Spleen (tissue), 11 donors: ENCODE measurements around the gene PSMB2. TPM values are rescaled to one million over a fixed set of nuclear protein-coding genes. Genes with fewer than 3 reads are reported as not detected.

Source experiments
- DNase-seq: peaks from one replicate; pipeline ENCODE4 v3.0.0-alpha.2; 2020
- H3K27ac ChIP-seq, 8 donors: fragments of 200-600 bp; sonication (generic) in 7 of 8; 1 replicate in 4 of 8; 2 replicates in 4 of 8; pipeline versions ENCODE4 v1.5.0 to v1.8.0; 2016 to 2021; ENCODE audit warnings: inconsistent platforms in 4 of 8, mild to moderate bottlenecking in 4 of 8, moderate library complexity in 1 of 8
- H3K27me3 ChIP-seq, 7 donors: fragments of 200-600 bp; sonication (generic) in 6 of 7; replicated peaks in 1 of 7; 1 replicate in 4 of 7; 2 replicates in 3 of 7; pipeline versions ENCODE4 v1.5.0 to v1.8.0; 2016 to 2021; ENCODE audit warnings: inconsistent platforms in 3 of 7, mild to moderate bottlenecking in 1 of 7
- H3K36me3 ChIP-seq, 6 donors: fragments of 200-600 bp; sonication (generic) in 5 of 6; 1 replicate in 4 of 6; 2 replicates in 2 of 6; pipeline versions ENCODE4 v1.5.0 to v1.8.0; 2016 to 2021; ENCODE audit warnings: inconsistent platforms in 2 of 6
- H3K4me1 ChIP-seq, 6 donors: fragments of 200-600 bp; sonication (generic) in 5 of 6; 1 replicate in 3 of 6; 2 replicates in 3 of 6; pipeline versions ENCODE4 v1.5.0 to v1.8.0; 2016 to 2021; ENCODE audit warnings: inconsistent platforms in 3 of 6
- H3K4me3 ChIP-seq, 8 donors: fragments of 200-600 bp; sonication (generic) in 7 of 8; 1 replicate in 4 of 8; 2 replicates in 4 of 8; pipeline versions ENCODE4 v1.5.0 to v1.8.0; 2016 to 2021; ENCODE audit warnings: inconsistent platforms in 4 of 8, mild to moderate bottlenecking in 4 of 8, moderate library complexity in 2 of 8
- H3K9me3 ChIP-seq, 8 donors: fragments of 200-600 bp; sonication (generic) in 7 of 8; 1 replicate in 4 of 8; 2 replicates in 4 of 8; pipeline versions ENCODE4 v1.5.0 to v1.8.0; 2016 to 2021; ENCODE audit warnings: inconsistent platforms in 4 of 8
- POLR2A ChIP-seq, 3 donors: fragments of 450-650 bp; IDR thresholded peaks; one replicate each; pipeline ENCODE4 v1.5.1; 2017; ENCODE audit warnings: antibody characterized with exemption in 3 of 3, mild to moderate bottlenecking in 1 of 3
- POLR2AphosphoS5 ChIP-seq, 3 donors: sonication (generic); formaldehyde crosslinking; IDR thresholded peaks; one replicate each; pipeline ENCODE4 v1.5.1; 2017; ENCODE audit warnings: antibody characterized with exemption in 3 of 3
- WGBS, 5 donors: extraction: QIAGEN DNeasy Blood & Tissue Kit in 3 of 5; methylation state at CpG; one replicate each; pipeline versions ENCODE4 v1.1.5 to v1.1.7; 2013 to 2018; 5-methylcytosine and 5-hydroxymethylcytosine counted together
- intact Hi-C: fragments of 100-400 bp; cut with DNase I; formaldehyde crosslinking; loops from one replicate; pipeline ENCODE4 v1.15.0; 2023; ENCODE audit warnings: low total_unique reads
- polyA plus RNA-seq, 3 donors: library from polyadenylated mRNA; stranded (reverse); fragments of 200-250 nt; gene quantifications; one replicate each; pipeline ENCODE4 v1.2.1, GENCODE V29; 2013
- total RNA-seq, 7 donors: library from RNA; depleted of rRNA in 3 of 7; stranded (reverse); fragments of >200 nt in 3 of 7; fragmentation: NEBNext Ultra II Directional in 4 of 7; extraction: Animal tissue kit (Norgen Biotek cat#: 25700) in 4 of 7; gene quantifications; one replicate each; pipeline versions ENCODE4 v1.1.0 to v1.2.1, GENCODE V29; 2016 to 2021
- TF ChIP-seq, protein P1 (sequence below), 11 experiments: fragments of 200-600 bp in 7 of 11; fragments of 450-650 bp in 4 of 11; sonication (generic) in 4 of 11; IDR thresholded peaks in 8 of 11; conservative IDR thresholded peaks in 3 of 11; 1 replicate in 7 of 11; 2 replicates in 4 of 11; pipeline versions ENCODE4 v1.4.0 to v1.8.0; 2016 to 2021; ENCODE audit warnings: antibody characterized with exemption in 11 of 11, inconsistent platforms in 4 of 11, mild to moderate bottlenecking in 1 of 11
- donor health status: healthy with polysubstance abuse.
- donor health status: DM: no; HTN: no; CAD: no; lungs with moderate emphysema.
- donor health status: DM: no; HTN: no; CAD: no.
- donor health status: Bipolar disorder and iron deficiency.
- donor health status: healthy.
- donor health status: DM: no; HTN: no; CAD: no.
- donor health status: DM: yes; HTN: yes; CAD: no.

Gene PSMB2
- total and polyA plus RNA-seq, 10 donors, result 20.7 to 49.2 (median 45.1) TPM

- no peak overlapping the region for H3K4me3 ChIP-seq
- TF ChIP-seq POLR2A (IDR thresholded peaks at IDR 0.05) (no peak), POLR2AphosphoS5 (IDR thresholded peaks at IDR 0.05) (no peak)
- TF ChIP-seq, protein P1, sequence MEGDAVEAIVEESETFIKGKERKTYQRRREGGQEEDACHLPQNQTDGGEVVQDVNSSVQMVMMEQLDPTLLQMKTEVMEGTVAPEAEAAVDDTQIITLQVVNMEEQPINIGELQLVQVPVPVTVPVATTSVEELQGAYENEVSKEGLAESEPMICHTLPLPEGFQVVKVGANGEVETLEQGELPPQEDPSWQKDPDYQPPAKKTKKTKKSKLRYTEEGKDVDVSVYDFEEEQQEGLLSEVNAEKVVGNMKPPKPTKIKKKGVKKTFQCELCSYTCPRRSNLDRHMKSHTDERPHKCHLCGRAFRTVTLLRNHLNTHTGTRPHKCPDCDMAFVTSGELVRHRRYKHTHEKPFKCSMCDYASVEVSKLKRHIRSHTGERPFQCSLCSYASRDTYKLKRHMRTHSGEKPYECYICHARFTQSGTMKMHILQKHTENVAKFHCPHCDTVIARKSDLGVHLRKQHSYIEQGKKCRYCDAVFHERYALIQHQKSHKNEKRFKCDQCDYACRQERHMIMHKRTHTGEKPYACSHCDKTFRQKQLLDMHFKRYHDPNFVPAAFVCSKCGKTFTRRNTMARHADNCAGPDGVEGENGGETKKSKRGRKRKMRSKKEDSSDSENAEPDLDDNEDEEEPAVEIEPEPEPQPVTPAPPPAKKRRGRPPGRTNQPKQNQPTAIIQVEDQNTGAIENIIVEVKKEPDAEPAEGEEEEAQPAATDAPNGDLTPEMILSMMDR (IDR thresholded peaks at IDR 0.05 in 8 of 11, conservative IDR thresholded peaks at IDR 0.05 in 3 of 11), result no peak
- 33 to 62% (median 39%) methylated on average over 1 of the region's 1 CpG for WGBS, 5 donors
- H3K36me3 ChIP-seq, result no peaks in the 10 kb centered on the region
- H3K9me3 ChIP-seq, result no peaks in the 10 kb centered on the region
- H3K4me1 ChIP-seq, result no peaks in the 10 kb centered on the region
- H3K27ac ChIP-seq, result no peak overlapping the region
- no peak for DNase-seq
- intact Hi-C loops, result no loop called here
- H3K27me3 ChIP-seq, result no peaks in the 10 kb centered on the region
These were observed 13.9 kb upstream of the PSMB2 start for GRCh38 chr1:35655196-35655595.

GRCh38 chr1:35650416-35650815 is 9.1 kb upstream of the PSMB2 start:
- TF ChIP-seq POLR2A (IDR thresholded peaks at IDR 0.05) (no peak), POLR2AphosphoS5 (IDR thresholded peaks at IDR 0.05) (no peak)
- TF ChIP-seq, protein P1 (IDR thresholded peaks at IDR 0.05 in 8 of 11, conservative IDR thresholded peaks at IDR 0.05 in 3 of 11), result no peak
- Histone ChIP-seq H3K27me3 (peaks cover 0 to 16% (median 0%) of the 10 kb centered on the region in 7 donors), H3K4me1 (no peaks in the 10 kb centered on the region), H3K27ac (no peak overlapping the region), H3K36me3 (no peaks in the 10 kb centered on the region), H3K4me3 (no peak overlapping the region), H3K9me3 (no peaks in the 10 kb centered on the region)
- intact Hi-C loops, result no loop called here
- DNase-seq, result no peak
- WGBS, 5 donors, result 67 to 88% (median 79%) methylated on average over 3 of the region's 3 CpGs

DNA sequence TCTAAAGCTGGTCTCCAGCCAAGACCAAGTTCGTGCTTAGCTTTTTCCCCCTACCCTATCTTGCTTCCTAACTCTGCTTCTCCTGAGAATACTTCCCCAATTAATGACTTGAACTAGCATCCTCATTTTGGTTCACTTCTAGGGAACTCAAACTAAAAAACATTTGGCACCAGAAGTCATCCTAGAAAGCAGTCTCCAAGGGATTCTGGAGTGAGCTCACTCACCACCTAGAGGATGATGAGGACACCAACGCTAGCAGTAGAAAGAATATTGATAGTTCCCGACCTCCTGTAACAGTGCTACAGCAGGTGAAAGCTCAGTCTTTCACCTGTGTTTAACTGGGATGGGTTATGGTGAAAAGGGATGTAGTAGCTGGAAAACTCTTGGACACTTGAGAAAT is 4.7 kb upstream of the PSMB2 start:
- no peak overlapping the region for H3K27ac ChIP-seq
- intact Hi-C loops, result no loop called here
- 5 to 17% (median 11%) methylated on average over 3 of the region's 3 CpGs for WGBS, 5 donors
- peaks cover 0 to 8% (median 5%) of the 10 kb centered on the region in 6 donors for H3K4me1 ChIP-seq
- TF ChIP-seq, protein P1 (IDR thresholded peaks at IDR 0.05 in 8 of 11, conservative IDR thresholded peaks at IDR 0.05 in 3 of 11), result no peak
- TF ChIP-seq POLR2AphosphoS5 (IDR thresholded peaks at IDR 0.05) (no peak), POLR2A (IDR thresholded peaks at IDR 0.05) (no peak)
- H3K36me3 ChIP-seq, result no peaks in the 10 kb centered on the region
- no peak overlapping the region for H3K4me3 ChIP-seq
- no peak for DNase-seq
- H3K27me3 ChIP-seq, result peaks cover 0 to 37% (median 0%) of the 10 kb centered on the region in 7 donors
- H3K9me3 ChIP-seq, result no peaks in the 10 kb centered on the region

DNA sequence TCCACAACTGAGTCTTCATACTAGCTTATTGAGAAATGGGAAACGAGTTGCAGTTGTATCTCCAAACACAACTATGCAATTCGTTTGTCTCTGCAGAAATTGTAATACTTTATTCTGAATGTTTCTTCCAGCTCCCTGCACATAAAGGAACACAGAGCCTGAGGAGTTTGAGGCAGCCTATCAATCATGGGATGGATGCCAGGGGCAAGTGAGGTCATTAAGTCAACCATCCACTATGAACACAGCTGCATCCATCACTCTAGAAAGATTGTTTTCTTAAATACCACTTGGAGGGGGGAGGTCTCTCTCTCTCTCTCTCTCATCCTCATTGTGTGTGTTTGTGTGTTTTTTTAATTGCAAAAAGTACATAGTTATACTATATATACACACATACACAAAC is 2.9 kb upstream of the PSMB2 start:
- peaks cover 0 to 37% (median 0%) of the 10 kb centered on the region in 7 donors for H3K27me3 ChIP-seq
- TF ChIP-seq POLR2AphosphoS5 (IDR thresholded peaks at IDR 0.05), result no peak
- TF ChIP-seq, protein P1 (IDR thresholded peaks at IDR 0.05 in 8 of 11, conservative IDR thresholded peaks at IDR 0.05 in 3 of 11), result no peak
- TF ChIP-seq POLR2A (IDR thresholded peaks at IDR 0.05), result no peak
- peaks cover 14 to 27% (median 22%) of the 10 kb centered on the region in 6 donors for H3K4me1 ChIP-seq
- DNase-seq, result no peak
- 43 to 64% (median 53%) methylated on average over 2 of the region's 2 CpGs for WGBS, 5 donors
- H3K9me3 ChIP-seq, result no peaks in the 10 kb centered on the region
- H3K4me3 ChIP-seq, result no peak overlapping the region
- no peaks in the 10 kb centered on the region for H3K36me3 ChIP-seq
- no peak overlapping the region for H3K27ac ChIP-seq
- intact Hi-C loops, result no loop called here
